HEK293T (cell line): ENCODE data around the gene SNRNP70.

Experiments used
- CTCF ChIA-PET: fragments of 350-600 bp; formaldehyde crosslinking; extraction: SDS; loops from one replicate; lab custom pipeline; 2021; ENCODE audit warnings: antibody characterized with exemption, inconsistent platforms; lab: Yijun Ruan, JAX
- POLR2A ChIA-PET: fragments of 350-600 bp; formaldehyde crosslinking; extraction: SDS; loops from one replicate; lab custom pipeline; 2020; ENCODE audit warnings: antibody characterized with exemption, inconsistent platforms; lab: Yijun Ruan, JAX
- DNase-seq: peaks from one replicate; pipeline ENCODE4 v3.0.0; 2012; ENCODE audit warnings: mixed read lengths; ENCODE audit errors: extremely low spot score
- ARNT ChIP-seq: fragments of 450-650 bp; IDR thresholded peaks from 2 replicates; pipeline ENCODE4 v1.6.1; 2017; ENCODE audit warnings: mild to moderate bottlenecking
- BHLHE40 ChIP-seq: fragments of 450-650 bp; IDR thresholded peaks from 2 replicates; pipeline ENCODE4 v1.6.1; 2016; ENCODE audit warnings: mild to moderate bottlenecking, moderate library complexity, borderline replicate concordance
- CTBP1 ChIP-seq: fragments of 450-650 bp; IDR thresholded peaks from 2 replicates; pipeline ENCODE4 v1.6.1; 2016; ENCODE audit warnings: borderline replicate concordance
- ELF4 ChIP-seq: fragments of 450-650 bp; IDR thresholded peaks from 2 replicates; pipeline ENCODE4 v1.6.1; 2017; ENCODE audit warnings: antibody characterized with exemption
- FOXA1 ChIP-seq: fragments of 450-650 bp; IDR thresholded peaks from 2 replicates; pipeline ENCODE4 v1.6.1; 2016; ENCODE audit warnings: mild to moderate bottlenecking
- FOXK2 ChIP-seq: fragments of 450-650 bp; IDR thresholded peaks from 2 replicates; pipeline ENCODE4 v1.6.1; 2016; ENCODE audit warnings: mild to moderate bottlenecking
- FOXM1 ChIP-seq: fragments of 450-650 bp; IDR thresholded peaks from 2 replicates; pipeline ENCODE4 v1.6.1; 2017; ENCODE audit warnings: mild to moderate bottlenecking, borderline replicate concordance
- HDGF ChIP-seq: fragments of 450-650 bp; IDR thresholded peaks from 2 replicates; pipeline ENCODE4 v1.6.1; 2017; ENCODE audit warnings: antibody characterized with exemption, borderline replicate concordance
- L3MBTL2 ChIP-seq: fragments of 450-650 bp; conservative IDR thresholded peaks from 2 replicates; pipeline ENCODE4 v1.6.1; 2016; ENCODE audit warnings: mild to moderate bottlenecking
- LEF1 ChIP-seq: fragments of 450-650 bp; IDR thresholded peaks from 2 replicates; pipeline ENCODE4 v1.6.1; 2017; ENCODE audit warnings: mild to moderate bottlenecking, borderline replicate concordance
- NFRKB ChIP-seq: fragments of 450-650 bp; IDR thresholded peaks from 2 replicates; pipeline ENCODE4 v1.6.1; 2016; ENCODE audit warnings: mild to moderate bottlenecking, moderate library complexity
- PKNOX1 ChIP-seq: fragments of 450-650 bp; IDR thresholded peaks from 2 replicates; pipeline ENCODE4 v1.6.1; 2016
- SP1 ChIP-seq: fragments of 450-650 bp; IDR thresholded peaks from 2 replicates; pipeline ENCODE4 v1.6.1; 2017
- SUZ12 ChIP-seq: fragments of 450-650 bp; IDR thresholded peaks from 2 replicates; pipeline ENCODE4 v1.6.1; 2016; ENCODE audit warnings: mild to moderate bottlenecking
- TARDBP ChIP-seq: fragments of 450-650 bp; IDR thresholded peaks from 2 replicates; pipeline ENCODE4 v1.6.1; 2016
- ZNF384 ChIP-seq: fragments of 450-650 bp; IDR thresholded peaks from 2 replicates; pipeline ENCODE4 v1.6.1; 2016

Gene SNRNP70

GRCh38 chr19:49127674-49128544 lies 42.7 kb downstream of the SNRNP70 start:
- POLR2A ChIA-PET = interaction anchor here (0.6 to 1.8 kb wide), 7 partner anchors 8 to 23 kb away, joined by 4 to 12 read pairs (median 7); partner anchors contain the start of gene LIN7B
- CTCF ChIA-PET = interaction anchor here (0.6 to 2.1 kb wide), 5 partner anchors 17 to 97 kb away, joined by 3 to 6 read pairs (median 4); no protein-coding TSS in a partner anchor
- peak; percentile 81 for TF ChIP-seq PKNOX1
- TF ChIP-seq L3MBTL2 = peak; percentile 98
- TF ChIP-seq FOXA1 = no peak
- peak; percentile 98 for DNase-seq

- no peak for DNase-seq
- ChIA-PET CTCF (interaction anchor here (1.3 to 2.1 kb wide), 2 partner anchors 18 to 22 kb away, joined by 4 to 6 read pairs; no protein-coding TSS in a partner anchor), POLR2A (interaction anchor here (0.8 to 1.8 kb wide), 4 partner anchors 7 to 20 kb away, joined by 7 to 11 read pairs (median 8); partner anchors contain the start of gene LIN7B)
- 0 out of 2 replicates have a peak, but pooled peaks have one; percentile 49 for TF ChIP-seq PKNOX1
- no peak for TF ChIP-seq BHLHE40
- TF ChIP-seq FOXM1 = no peak
These were observed 43.4 kb downstream of the SNRNP70 start for GRCh38 chr19:49128545-49129237.

- DNase-seq = no peak
- TF ChIP-seq SP1 (no peak), NFRKB (no peak), LEF1 (no peak), FOXA1 (no peak), SUZ12 (no peak), PKNOX1 (no peak), HDGF (no peak)
- ChIA-PET POLR2A (interaction anchor here (1.6 kb wide), 1 partner anchor 15 kb away, joined by 7 read pairs; the partner anchor contains the start of gene LIN7B), CTCF (interaction anchor here (2.1 kb wide), 1 partner anchor 17 kb away, joined by 6 read pairs; no protein-coding TSS in a partner anchor)
These were observed 44.0 kb downstream of the SNRNP70 start for GRCh38 chr19:49129238-49129583.

- no peak for DNase-seq
- TF ChIP-seq SP1 (no peak), TARDBP (no peak), CTBP1 (no peak), ELF4 (no peak), L3MBTL2 (no peak), HDGF (no peak), ZNF384 (no peak), ARNT (no peak), FOXA1 (no peak), BHLHE40 (no peak), LEF1 (no peak)
- ChIA-PET CTCF (no interaction called here), POLR2A (interaction anchor here (0.9 to 1.6 kb wide), 3 partner anchors 11 to 16 kb away, joined by 3 to 7 read pairs (median 5); partner anchors contain the start of genes LIN7B and PPFIA3)
These were observed 45.1 kb downstream of the SNRNP70 start for GRCh38 chr19:49130325-49130724.

- ChIA-PET CTCF (no interaction called here), POLR2A (interaction anchor here (1.0 kb wide), 1 partner anchor 9 kb away, joined by 3 read pairs; no protein-coding TSS in a partner anchor)
- no peak for DNase-seq
- TF ChIP-seq FOXK2 = no peak
- no peak for TF ChIP-seq LEF1
- no peak for TF ChIP-seq ELF4
- no peak for TF ChIP-seq ZNF384
- no peak for TF ChIP-seq CTBP1
- TF ChIP-seq BHLHE40 = no peak
- TF ChIP-seq FOXA1 = no peak
- no peak for TF ChIP-seq ARNT
- TF ChIP-seq SP1 = no peak
- no peak for TF ChIP-seq HDGF
- TF ChIP-seq TARDBP = no peak
- no peak for TF ChIP-seq L3MBTL2
- no peak for TF ChIP-seq PKNOX1
- no peak for TF ChIP-seq NFRKB
- no peak for TF ChIP-seq SUZ12
These were observed 47.8 kb downstream of the SNRNP70 start for GRCh38 chr19:49132974-49133609.
